ENCODE measurements around the gene CACNG8.

Gene CACNG8

DNA sequence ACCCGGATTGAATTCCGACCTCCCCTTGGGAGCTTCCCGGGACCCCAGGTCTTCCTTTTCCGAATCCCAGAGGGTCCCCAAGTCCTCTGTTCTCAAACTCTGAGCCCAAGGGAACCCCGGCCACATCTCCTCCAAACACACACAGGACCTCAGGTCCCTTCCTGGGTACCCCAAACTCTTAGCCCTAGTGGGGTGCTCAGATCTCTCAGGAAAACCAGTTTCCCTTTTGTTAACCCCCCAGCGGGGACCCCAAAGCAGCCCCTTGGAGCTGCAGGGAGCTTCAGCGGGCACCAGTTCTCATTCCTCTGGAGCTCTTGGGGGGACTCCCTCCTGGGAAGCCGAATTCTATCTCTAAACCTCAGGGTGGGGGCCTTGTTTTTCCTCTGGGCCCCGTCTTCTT is 29.5 kb downstream of the CACNG8 start:
- no peak for DNase-seq (ENCODE audit: low spot score)

DNA sequence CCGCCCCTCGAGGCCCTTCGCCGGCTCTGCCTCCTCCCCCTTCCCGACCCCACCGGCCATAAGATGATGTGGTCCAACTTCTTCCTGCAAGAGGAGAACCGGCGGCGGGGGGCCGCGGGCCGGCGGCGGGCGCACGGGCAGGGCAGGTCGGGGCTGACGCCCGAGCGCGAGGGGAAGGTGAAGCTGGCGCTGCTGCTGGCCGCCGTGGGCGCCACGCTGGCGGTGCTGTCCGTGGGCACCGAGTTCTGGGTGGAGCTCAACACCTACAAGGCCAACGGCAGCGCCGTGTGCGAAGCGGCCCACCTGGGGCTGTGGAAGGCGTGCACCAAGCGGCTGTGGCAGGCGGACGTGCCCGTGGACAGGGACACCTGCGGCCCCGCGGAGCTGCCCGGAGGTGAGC is 30.1 kb downstream of the CACNG8 start:
- no peak for DNase-seq (ENCODE audit: low spot score)

- no peak for DNase-seq (ENCODE audit: low spot score)
Measured at GRCh38 chr19:53993448-53993847, 30.7 kb downstream of the CACNG8 start.

GRCh38 chr19:53994811-53995210 is 32.1 kb downstream of the CACNG8 start:
- no peak for DNase-seq (ENCODE audit: low spot score)

- DNase-seq (ENCODE audit: low spot score), result no peak
Measured at GRCh38 chr19:53998223-53998622, 35.5 kb downstream of the CACNG8 start.

DNA sequence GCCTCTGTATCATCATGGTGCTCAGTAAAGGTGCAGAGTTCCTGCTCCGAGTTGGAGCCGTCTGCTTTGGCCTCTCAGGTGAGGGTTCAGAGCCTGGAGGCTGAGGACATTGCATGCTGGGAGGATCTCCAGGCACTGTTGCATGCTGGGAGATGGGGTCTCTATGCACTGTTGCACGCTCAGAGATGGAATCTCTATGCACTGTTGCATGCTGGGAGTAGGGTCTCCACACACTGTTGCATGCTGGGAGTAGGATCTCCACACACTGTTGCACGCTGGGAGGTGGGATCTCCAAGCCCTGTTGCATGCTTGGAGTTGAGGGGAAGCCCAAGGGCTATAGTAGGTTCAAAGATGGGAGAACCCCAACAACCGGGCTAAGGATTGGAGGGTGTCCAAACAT is 37.0 kb downstream of the CACNG8 start:
- no peak for DNase-seq (ENCODE audit: low spot score)

- no peak for DNase-seq (ENCODE audit: low spot score)
Measured at GRCh38 chr19:54001496-54001895, 38.8 kb downstream of the CACNG8 start.

DNA sequence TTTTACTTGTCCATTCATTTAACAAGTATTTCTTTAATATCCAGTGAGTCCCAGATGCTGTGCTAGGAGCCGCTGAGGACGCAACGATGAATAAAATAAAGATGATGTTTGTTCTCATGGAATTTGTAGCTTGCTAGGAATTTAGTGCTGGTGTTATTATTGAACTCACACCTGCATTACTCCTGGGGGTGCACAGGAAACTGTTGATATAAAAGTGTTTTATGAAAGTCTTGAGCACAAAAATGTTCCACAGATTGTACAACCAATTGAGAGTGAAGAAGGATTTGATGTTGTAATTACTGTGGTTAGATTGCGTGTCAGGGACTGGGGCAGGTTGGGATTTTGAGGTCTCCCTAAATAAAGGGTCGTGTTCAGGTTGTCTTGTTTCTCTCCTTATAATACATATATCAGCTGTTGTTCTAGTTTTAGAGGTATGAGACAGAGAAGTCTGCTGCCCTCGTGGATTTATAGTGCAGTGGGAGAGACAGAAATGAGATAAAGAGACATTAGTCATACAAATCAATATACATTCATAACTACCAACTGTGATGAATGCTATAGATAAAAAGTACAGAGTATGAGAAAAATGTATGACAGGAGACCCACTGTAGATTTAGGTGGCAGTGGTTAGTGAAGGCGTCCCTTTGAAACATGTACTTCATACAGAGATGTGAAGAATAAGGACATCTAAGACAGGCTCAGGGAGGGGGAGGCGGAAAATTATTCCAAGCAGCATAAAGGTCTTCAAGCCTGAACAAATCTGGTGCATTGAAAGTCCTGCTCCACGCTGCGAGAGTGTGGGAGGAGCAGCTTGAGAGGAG is 40.0 kb downstream of the CACNG8 start:
- no peak for DNase-seq (ENCODE audit: low spot score)

DNA sequence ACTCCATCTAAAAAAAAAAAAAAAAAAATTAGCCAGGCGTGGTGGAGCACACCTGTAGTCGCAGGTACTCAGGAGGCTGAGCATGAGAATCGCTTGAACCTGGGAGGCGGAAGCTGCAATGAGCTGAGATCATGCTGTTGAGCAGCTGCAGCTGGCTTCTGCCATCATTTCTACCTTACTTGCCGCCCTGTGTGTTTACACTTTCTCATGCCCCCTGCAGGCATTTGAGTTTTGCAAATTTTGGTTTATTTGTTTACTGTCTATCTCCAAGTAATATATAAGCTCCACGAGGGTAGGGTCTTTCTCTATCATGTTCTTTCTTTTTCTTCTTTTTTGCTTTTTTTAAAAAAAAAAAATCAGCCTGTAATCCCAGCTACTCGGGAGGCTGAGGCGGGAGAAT is 46.7 kb downstream of the CACNG8 start:
- DNase-seq (ENCODE audit: low spot score), result no peak

GRCh38 chr19:54010474-54010873 is 47.7 kb downstream of the CACNG8 start:
- no peak for DNase-seq (ENCODE audit: low spot score)

- DNase-seq (ENCODE audit: low spot score), result no peak
Measured at GRCh38 chr19:54011507-54012211, 48.9 kb downstream of the CACNG8 start.

DNA sequence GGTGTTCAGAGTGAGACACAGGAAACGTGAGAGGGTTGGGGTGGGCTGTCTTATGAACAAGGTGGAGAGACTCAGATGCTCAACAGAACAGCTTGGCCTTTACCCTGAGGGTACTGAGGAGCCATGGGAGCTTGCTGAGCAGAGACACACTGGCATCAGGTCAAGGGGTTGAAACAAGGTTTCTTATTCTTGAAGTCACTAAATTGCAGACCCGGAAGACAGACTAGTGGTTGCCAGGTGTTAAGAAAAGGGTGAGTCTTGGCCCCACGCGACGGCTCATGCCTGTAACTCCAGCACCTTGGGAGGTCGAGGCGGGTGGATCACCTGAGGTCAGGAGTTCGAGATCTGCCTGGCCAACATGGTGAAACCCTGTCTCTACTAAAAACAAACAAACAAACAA is 51.1 kb downstream of the CACNG8 start:
- no peak for DNase-seq (ENCODE audit: low spot score)

DNA sequence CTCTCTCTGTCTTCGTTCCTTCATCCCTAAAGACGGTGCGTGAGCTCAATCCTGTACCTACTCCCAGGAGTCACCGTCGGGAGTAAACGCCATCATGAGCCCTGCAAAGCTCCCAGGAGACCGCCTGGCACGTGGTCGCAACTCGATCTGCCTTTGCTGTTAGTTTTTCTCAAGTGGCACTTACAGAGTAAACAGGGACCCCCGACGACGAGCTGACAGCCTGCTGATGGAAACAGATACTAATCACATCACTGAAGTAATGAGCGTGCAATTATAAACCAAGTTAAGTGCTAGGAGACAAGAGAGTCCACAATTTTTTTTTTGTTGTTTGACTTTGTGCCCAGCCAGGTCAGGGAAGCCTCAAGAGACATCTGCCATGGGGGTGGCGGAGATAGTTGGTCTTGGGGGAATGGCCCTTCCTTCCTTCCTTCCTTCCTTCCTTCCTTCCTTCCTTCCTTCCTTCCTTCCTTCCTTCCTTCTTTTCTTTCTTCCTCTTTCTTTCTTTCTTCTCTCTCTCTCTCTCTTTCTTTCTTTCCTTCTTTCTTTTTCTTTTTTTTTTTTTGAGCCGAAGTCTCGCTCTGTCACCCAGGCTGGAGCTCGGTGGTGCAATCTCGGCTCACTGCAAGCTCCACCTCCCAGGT is 52.3 kb downstream of the CACNG8 start:
- no peak for DNase-seq (ENCODE audit: low spot score)

DNA sequence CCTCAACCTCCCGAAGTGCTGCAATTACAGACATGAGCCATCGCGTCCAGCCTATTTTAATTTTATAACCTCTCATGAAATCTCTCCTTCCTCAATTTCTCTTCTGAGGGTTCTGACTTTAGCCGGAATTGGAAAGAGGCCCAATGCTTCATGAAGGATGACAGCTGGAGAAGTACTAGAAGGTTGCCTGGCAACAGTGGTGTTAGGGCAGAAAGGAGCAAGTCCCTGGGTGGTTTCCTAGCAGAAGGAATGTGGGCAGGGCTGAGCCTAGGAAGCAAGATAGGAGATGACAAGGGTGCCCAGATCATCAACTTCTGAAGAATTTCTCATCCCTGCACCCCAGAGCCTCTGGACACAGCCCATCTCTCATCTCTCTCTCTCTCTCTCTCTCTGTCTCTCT is 54.5 kb downstream of the CACNG8 start:
- DNase-seq (ENCODE audit: low spot score), result peak; percentile 76

GRCh38 chr19:54021363-54021762 is 58.6 kb downstream of the CACNG8 start:
- DNase-seq (ENCODE audit: low spot score), result no peak

DNA sequence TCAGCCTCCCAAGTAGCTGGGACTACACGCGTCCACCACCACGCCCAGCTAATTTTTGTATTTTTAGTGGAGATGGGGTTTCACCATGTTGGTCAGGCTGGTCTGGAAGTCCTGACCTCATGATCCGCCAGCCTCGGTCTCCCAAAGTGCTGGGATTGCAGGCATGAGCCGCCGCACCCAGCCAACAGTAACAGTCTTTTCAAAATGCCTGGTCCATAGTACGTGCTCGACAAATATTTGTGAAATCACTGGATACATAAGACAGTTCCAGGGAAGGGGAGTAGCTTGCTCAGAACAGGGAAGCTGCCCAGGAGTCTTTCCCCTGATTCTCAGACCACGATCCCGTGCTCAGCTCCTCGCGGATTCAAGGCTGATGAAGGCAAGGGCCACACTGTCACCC is 59.2 kb downstream of the CACNG8 start:
- DNase-seq (ENCODE audit: low spot score), result no peak

GRCh38 chr19:54023191-54023590 is 60.5 kb downstream of the CACNG8 start:
- no peak for DNase-seq (ENCODE audit: low spot score)

DNA sequence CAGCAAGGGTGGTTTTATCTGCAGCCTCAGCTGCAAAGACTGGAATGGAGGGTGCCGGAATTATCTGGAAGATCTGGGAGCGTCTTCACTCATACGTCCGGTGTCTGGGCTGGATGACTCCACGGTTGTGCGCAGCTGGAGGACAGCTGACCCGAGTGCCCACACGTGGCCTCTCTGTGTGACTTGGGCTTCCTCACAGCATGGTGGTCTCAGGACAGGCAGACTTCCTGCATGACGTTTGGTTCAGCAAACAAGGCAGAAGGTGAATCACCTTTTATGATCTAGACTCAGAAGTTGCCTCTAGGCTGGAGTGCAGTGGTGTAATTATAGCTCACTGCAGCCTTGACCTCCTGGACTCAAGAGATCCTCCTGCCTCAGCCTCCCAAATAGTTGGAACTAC is 61.9 kb downstream of the CACNG8 start:
- no peak for DNase-seq (ENCODE audit: low spot score)

DNA sequence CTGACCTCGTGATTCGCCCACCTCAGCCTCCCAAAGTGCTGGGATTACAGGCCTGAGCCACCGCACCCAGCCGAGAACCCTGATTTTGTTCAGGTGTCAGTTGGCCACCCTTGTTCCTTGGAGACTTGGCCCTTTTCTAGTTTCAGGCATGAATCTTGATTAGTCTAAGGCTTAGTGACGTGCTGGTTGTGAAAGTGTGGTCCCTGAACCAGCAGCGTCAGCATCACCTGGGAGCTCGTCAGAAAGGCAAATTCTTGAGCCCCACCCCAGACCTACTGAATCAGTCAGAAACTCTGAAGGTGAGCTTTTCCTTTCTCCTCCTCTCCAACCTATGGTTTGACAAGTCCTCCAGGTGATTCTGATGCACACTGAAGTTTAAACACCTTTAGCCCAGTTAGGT is 63.9 kb downstream of the CACNG8 start:
- no peak for DNase-seq (ENCODE audit: low spot score)

GRCh38 chr19:54029301-54029700 is 66.6 kb downstream of the CACNG8 start:
- no peak for DNase-seq (ENCODE audit: low spot score)

DNA sequence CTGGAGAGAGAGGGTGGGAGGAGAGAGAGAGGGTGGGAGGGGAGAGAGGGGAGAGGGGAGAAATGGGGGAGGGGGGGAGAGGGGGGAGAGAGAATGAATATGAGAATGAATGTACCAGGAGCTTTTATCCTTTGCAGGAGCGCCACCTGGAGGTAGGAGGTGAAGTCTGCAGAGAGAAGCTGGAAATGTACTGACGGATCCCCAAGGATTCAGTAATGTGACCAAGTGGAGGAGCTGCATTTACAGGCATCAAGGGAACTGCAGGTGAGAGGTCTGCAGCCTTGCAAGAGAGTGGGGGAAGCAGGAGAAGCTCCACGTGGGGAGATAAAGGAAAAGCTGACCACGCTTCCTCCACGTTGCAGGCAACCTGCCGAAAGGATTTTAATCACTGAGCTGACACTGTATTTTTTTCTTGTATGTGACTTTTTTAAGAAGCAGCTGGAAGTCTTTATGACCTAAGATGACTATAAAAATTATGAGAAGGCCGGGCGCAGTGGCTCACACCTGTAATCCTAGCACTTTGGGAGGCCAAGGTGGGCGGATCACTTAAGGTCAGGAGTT is 67.3 kb downstream of the CACNG8 start:
- peak; percentile 56 for DNase-seq (ENCODE audit: low spot score)

- no peak for DNase-seq (ENCODE audit: low spot score)
Measured at GRCh38 chr19:54030895-54031586, 68.3 kb downstream of the CACNG8 start.

Measured in hepatic stellate cell (primary cell).